GM21619 (cell line): ENCODE measurements around the gene SLCO1C1.
"Not testable (repeated sequence)": the region's sequence is repeated elsewhere in the genome, so short reads cannot be mapped to it uniquely, and the experiment has no call there.

ENCODE experiments used
- ATAC-seq: cut with Tn5 transposase; IDR thresholded peaks from one replicate; pipeline ENCODE4 v1.9.1; 2021; ENCODE audit not compliant: unreplicated experiment

Gene SLCO1C1

GRCh38 chr12:20695232-20695631, at the start of gene SLCO1C1:
TSS of gene SLCO1C1 (plus strand) at chr12:20695332. CDS start at chr12:20699577, 4,245 bp downstream.
- no peak for ATAC-seq

GRCh38 chr12:20646239-20646827, 48.8 kb upstream of the SLCO1C1 start:
- ATAC-seq: no peak

GRCh38 chr12:20653871-20654270, 41.3 kb upstream of the SLCO1C1 start:
- no peak for ATAC-seq

GRCh38 chr12:20656600-20656999, 38.5 kb upstream of the SLCO1C1 start:
- no peak for ATAC-seq

GRCh38 chr12:20657496-20657895, 37.6 kb upstream of the SLCO1C1 start:
- no peak for ATAC-seq

- no peak for ATAC-seq
These were observed 13.8 kb upstream of the SLCO1C1 start for GRCh38 chr12:20681334-20681733.

GRCh38 chr12:20696181-20696905, 1.2 kb downstream of the SLCO1C1 start:
- no peak for ATAC-seq

- no peak for ATAC-seq
These were observed 6.0 kb downstream of the SLCO1C1 start for GRCh38 chr12:20701106-20701505.

GRCh38 chr12:20704860-20705259, 9.7 kb downstream of the SLCO1C1 start:
- ATAC-seq: no peak

GRCh38 chr12:20711846-20712245, 16.7 kb downstream of the SLCO1C1 start:
- no peak for ATAC-seq

GRCh38 chr12:20716037-20716436, 20.9 kb downstream of the SLCO1C1 start:
- ATAC-seq: no peak

GRCh38 chr12:20716985-20717384, 21.9 kb downstream of the SLCO1C1 start:
- no peak for ATAC-seq

GRCh38 chr12:20718294-20718693, 23.2 kb downstream of the SLCO1C1 start:
- no peak for ATAC-seq

- ATAC-seq: no peak
These were observed 27.0 kb downstream of the SLCO1C1 start for GRCh38 chr12:20722142-20722541.

- ATAC-seq: no peak
These were observed 36.1 kb downstream of the SLCO1C1 start for GRCh38 chr12:20731274-20731673.

- no peak for ATAC-seq
These were observed 45.8 kb downstream of the SLCO1C1 start for GRCh38 chr12:20740972-20741371.

- ATAC-seq: no peak
These were observed 53.1 kb downstream of the SLCO1C1 start for GRCh38 chr12:20748198-20748597.

- ATAC-seq: no peak
These were observed 55.9 kb downstream of the SLCO1C1 start for GRCh38 chr12:20751046-20751445.

GRCh38 chr12:20777420-20777819, 82.3 kb downstream of the SLCO1C1 start:
- no peak for ATAC-seq

- ATAC-seq: no peak
These were observed 83.8 kb downstream of the SLCO1C1 start for GRCh38 chr12:20778969-20779368.

- ATAC-seq: not testable (repeated sequence)
These were observed 84.8 kb downstream of the SLCO1C1 start for GRCh38 chr12:20779971-20780370.

- ATAC-seq: not testable (repeated sequence)
These were observed 88.7 kb downstream of the SLCO1C1 start for GRCh38 chr12:20783796-20784357.
